Umbilical cord (tissue), 2 donors: ENCODE measurements around the gene ZNF469. TPM values are rescaled to one million over a fixed set of nuclear protein-coding genes. Genes with fewer than 3 reads are reported as not detected.

Experiments used
- DNase-seq: peaks from one replicate; pipeline ENCODE4 v3.0.0-alpha.2; 2015; ENCODE audit warnings: low spot score
- total RNA-seq: library from RNA; depleted of rRNA; stranded (reverse); fragments of >200 nt; gene quantifications from one replicate; pipeline ENCODE4 v1.2.3, GENCODE V29; 2014; ENCODE audit warnings: low replicate concordance; ENCODE audit not compliant: insufficient read depth

The ZNF469 gene
- total RNA-seq, 1 donor from 2014 or later, result 5.3 TPM

- no peak for DNase-seq
These were observed 35.9 kb upstream of the ZNF469 start for GRCh38 chr16:88346680-88347505.

DNA sequence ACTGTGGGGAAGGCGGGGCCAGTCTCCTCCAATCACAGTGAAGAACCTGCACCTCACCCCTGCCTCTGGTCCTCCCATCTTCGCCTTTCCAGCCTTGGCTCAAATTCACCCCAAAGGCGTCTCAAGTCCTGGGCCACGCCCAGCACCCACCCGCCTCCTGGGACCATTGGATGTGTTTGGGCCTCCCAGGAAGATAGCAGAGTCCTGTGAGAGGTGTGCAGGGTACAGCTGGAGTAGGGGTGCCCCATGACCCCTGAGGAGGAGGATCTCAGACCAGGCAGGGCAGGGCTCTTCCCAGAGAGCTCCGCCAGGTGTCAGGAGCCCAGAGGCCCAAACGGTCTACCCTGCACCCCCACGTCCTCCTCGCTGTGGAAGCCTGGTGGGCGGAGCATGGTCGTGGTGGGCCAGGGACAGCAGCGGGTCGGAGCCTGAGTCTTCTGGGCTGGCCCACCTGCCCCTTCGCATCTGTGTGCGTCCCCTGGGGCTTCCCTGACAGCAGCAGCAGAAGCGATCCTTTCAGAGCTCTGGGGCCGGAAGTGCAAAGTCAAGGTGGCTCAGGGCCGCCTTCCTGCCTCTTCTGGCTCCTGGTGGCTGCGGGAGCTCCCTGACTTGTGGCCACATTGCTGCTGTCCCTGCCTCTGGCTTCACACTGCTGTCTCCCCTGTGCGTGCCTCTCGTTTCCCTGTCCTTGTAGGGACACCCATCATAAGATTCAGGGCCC is 34.9 kb upstream of the ZNF469 start:
- DNase-seq, result no peak

DNA sequence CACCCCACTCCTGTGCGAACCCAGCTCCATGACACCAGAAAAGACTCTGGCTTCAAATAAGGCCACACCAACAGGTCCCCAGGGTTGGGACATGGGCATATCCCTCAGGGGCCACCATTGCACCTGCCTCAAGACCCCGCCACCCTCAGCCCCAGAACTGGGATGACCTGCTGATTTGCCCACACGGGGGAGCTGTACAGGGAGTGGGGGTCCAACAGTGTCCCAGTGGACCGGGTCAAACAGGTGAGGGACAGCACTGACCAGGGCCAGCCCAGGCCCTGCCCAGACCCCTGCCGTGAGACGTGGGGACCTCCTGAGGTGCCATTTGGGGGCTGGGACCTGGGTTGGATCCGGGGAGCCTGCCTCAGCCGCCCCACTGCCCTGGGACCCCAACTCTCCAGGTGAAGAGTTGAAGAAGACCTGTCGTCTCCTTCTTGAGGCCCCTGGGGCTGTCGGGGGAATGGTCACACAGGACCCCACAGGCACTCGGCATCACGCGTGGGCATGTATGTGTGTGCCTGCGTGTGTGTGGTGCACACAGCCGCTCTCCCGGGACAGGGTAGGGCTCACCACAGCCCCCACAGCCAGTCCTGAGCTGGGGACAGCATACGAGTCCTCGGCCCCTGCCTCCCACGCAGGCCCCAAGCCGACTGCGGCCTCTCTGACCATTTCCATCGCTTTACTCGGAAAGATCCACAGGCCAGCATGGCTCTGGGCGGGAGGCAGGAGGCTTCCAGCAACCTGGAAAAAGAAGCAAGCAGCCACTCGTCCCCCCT is 34.2 kb upstream of the ZNF469 start:
- no peak for DNase-seq

- DNase-seq, result no peak
These were observed 33.4 kb upstream of the ZNF469 start for GRCh38 chr16:88349153-88349902.

GRCh38 chr16:88349903-88350900 is 32.6 kb upstream of the ZNF469 start:
- no peak for DNase-seq

GRCh38 chr16:88350922-88351321 is 31.8 kb upstream of the ZNF469 start:
- DNase-seq, result no peak

DNA sequence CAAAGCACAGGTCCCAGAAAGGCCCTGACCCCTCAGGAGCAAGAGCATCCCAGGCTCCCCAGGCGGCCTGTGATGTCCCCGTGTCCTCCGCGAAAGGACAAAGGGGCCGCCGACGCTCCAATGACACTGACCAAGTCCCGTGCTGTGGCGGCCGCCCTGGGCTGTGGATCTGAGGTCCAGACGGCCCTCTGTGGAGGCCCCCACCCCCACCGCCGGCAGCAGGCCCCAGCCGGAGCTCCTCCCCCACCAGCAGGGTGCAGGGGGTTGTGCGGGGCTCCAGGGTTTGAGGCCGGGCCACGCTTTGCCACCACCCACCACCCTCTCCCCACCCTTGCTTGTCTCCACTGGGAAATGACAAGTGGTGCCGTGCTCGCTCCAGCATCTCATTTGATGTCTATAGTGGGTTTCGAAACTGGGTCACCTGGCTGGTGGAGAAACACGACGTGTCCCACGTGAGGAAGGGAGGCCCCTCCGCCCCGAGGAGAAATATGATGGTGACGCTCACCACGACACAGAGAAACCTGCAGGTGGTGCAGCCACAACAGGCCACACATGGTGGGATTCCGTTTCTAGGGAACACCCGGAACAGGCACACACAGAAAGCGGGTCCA is 31.2 kb upstream of the ZNF469 start:
- no peak for DNase-seq

DNA sequence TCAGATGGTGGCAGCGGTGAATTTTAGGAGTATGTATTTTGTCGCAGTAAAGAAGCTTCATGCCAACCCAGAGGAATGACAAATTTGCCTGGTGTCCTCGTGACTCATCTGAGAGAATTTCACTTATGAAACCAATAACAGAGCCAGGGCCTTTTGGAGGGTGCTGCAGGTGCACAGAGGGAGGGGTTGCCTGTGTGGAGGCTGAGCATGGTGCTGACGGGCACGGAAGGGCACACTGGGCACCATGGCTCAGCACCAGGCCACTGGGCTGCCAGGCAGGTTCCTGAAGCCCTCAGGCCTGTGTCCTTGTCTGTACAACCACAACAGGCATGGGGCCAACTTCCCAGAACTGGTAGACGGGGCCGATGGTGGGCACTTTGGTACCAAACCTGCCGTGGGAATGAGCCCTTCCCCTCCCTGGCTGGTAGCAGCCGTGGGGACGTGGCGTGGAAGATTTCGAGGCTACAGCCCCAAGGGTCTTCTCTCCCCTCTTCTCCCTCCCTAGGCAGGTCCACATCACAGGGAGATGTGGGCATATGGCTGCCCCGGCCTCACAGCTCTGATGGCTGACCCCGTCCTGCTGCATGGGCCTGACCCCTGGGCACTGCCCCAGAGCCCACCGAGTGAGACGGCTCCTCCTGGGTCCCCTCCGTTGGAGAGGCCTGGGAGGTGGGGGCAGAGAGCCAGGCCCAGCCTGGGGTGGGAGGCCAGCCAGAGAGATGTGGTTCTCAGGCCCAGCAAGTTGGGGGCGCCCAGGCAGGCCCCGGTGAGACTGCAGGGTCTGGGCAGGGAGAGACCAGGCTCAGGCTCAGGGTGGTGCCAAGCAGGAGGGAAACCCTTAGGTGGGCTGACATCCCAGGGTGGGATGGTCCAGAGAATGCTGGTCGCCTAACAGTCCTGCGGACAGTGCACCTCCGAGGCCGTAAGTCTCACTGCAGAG is 30.2 kb upstream of the ZNF469 start:
- no peak for DNase-seq

- DNase-seq, result no peak
These were observed 29.5 kb upstream of the ZNF469 start for GRCh38 chr16:88353232-88353631.

DNA sequence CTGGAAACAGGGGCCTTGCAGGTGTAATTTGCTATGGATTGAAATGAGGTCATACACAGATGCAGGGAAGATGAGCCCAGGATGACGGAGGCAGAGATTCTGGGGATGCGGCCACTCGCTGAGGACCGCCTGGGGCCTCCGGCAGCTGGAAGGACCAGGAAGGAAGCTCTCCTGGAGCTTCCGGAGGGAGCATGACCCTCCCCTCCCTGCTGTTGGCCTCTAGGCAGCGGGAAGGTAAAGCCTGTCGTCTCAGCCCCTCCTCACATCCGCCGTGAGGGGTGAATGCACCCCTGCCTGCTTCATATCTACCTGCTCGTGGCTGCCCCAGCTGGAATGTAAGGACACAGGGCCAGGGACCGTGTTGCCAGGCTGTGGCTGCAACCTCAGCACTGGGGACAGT is 29.1 kb upstream of the ZNF469 start:
- DNase-seq, result no peak

DNA sequence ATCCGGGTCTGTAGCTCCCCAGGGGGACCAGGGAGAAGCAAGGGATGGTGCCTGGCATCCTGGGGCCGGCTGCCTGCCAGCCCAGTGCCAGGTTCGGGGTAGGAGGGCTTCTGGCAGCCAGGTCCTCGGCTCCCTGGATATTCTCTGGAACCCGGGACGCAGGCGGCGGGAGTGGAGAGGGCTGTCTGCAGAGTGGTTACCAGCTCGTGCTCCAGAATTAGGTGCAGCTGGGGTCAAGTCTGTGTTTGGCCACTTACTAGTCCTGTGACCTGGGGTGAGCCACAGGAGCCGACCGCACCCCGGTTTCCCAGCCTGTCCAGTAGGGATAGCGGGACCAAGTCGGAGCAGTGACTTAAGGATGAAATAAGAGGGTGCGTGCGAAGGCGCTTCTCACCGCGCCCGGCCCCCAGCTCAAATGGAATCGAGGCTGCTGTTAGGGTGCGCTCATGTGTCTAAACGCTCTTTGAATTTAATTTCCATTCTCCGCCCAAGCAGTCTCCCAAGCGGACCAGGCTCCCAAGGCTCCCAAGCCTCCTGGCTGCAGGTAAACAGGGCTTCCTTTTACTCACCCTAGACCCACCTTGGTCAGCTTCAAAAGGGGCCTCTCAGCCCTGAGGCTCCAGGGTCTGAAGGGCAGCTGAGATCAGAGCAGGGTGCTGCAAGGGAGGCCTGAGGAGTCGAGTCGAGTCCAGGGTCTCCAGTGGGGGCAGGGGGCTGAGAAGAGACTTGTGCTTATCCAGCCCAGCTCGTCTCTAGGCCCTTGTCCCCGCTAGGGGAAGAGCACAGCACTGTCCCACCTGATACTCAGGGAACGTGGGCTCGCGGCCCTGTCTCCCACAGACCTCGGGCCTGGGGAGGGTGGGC is 28.3 kb upstream of the ZNF469 start:
- DNase-seq, result no peak

- no peak for DNase-seq
These were observed 27.7 kb upstream of the ZNF469 start for GRCh38 chr16:88355093-88355388.

DNA sequence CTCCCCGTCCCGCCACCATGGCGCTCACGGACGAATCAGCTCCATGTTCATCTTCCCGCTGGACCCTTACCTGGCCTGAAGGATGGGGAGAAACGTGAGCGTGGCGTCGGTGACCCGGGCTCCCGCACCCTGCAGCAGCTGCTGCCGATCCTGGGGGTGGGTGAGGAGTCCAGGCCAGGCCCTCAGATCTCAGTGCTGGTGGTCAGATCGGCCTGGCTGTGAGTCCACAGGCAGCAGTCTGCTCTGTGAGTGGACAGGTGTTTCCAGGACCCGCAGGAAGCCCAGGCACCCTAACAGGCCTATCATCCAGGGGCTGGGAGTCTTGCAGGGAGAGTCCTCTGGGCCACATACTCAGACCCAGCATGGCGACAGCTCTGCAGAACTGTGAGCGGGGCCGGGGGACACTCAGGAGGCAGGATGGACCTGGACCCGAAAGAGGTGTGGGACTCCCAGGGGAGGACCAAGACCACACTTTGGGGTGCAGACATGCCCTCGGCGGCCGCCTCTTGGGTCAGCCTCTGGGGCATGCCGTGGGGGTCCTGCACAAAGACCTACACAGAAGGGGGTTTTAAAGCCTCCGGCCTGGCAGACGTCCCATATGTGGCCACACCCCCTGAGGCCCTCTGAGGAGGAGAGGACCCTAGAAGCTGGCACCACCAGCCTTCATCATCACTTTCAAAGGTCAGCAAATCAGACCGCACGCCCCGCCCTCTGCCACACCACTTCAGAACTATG is 27.2 kb upstream of the ZNF469 start:
- DNase-seq, result no peak

DNA sequence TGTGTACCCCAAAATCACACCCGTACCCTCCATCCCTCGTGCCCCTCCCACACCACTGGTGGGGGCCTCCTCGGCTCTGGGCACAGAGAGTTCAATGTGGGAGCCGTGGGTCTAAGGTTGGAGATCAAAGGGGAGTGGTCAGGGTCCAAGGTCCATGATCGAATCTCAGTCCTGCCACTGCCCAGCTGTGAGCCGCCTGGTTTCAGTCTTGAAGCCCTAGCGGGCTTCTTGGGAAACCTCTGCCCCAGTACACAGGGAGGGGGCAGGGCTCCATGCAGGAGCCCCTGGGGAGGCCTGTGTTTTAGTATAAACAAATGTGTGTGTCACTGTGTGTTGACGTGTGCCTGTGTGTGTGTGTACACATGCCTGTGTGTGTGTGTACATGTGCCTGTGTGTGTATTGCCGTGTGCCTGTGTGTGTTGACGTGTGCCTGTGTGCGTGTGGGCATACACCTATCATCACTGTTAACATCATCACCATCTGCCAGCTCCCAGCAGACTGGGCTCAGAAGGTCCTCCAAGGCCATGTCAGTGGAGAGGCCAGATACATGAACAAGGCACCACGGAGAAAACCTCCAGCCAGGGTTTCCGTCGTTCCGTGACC is 26.5 kb upstream of the ZNF469 start:
- no peak for DNase-seq

DNA sequence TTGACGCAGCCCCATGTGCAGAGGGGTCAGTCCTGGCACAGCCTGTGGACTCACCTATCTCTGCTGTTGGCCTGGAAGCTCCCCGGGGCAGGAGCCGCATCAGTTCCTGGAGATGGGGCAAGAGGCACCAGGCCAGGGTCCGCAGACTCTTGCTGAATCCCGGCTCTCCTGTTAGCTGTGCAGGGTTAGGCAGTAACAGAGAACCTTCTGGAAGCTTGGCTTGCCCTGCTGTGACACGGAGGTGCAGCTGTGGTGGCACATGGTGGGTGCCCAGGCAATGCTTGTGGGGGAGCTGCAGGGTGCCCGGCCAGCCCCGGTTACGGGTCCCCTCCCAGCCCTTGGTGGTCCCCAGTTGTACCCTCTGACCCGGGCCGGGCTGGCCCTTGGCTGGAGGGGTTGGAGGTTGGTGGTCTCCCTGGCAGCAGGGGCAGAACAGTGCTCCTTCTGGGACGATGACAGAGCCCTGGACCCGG is 26.0 kb upstream of the ZNF469 start:
- DNase-seq, result no peak

DNA sequence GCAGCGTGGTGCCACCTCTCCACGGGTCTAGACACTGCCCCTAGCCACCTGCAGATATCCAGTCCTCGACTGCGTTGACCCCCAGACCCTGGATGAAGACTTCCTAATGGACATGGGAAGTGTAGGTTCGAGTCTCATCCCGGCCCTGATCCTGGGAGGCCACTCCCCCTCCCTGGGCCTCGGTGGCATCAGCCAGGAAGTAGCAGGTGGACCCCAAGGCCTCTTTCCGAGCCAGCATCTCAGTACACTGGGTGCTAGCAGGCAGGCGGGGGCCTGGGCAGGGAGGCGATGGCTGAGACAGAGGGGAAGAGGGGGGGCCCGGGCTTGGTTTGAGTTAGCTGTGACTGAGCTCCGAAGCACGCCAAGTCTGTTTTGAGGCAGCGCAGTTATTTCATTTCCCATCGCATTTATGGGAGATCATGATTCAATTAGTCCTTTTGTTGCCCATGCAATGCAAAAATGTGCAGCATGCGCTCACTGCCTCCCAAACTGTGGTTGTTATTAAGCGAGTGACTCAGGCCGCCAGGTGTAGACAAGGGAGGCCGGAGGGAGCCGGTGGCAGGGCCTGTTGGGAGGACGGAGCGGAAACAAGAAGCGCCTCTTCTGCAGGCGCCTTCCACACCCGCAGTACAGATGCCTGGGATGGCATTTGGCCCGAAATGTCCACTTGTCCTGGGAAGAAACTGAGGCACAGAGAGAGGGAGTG is 25.3 kb upstream of the ZNF469 start:
- no peak for DNase-seq
